Fibroblast of the aortic adventitia (primary cell): Measurements from ENCODE around the gene SNRNP70. TPM values are rescaled to one million over a fixed set of nuclear protein-coding genes. Genes with fewer than 3 reads are reported as not detected.
"Not testable (repeated sequence)": the region's sequence is repeated elsewhere in the genome, so short reads cannot be mapped to it uniquely, and the experiment has no call there.

Experiments used
- DNase-seq: peaks from one replicate; pipeline ENCODE4 v3.0.0-alpha.2; 2010; ENCODE audit warnings: low read depth
- H3K4me3 ChIP-seq: 2 replicates; pipeline ENCODE4 v1.5.1; 2011; ENCODE audit warnings: low read depth, mild to moderate bottlenecking, control low read depth, low read length, moderate library complexity
- CTCF ChIP-seq: IDR thresholded peaks from 2 replicates; pipeline ENCODE4 v1.5.1; 2011; ENCODE audit warnings: mild to moderate bottlenecking, low read length, control low read depth, inconsistent platforms; ENCODE audit not compliant: insufficient read depth
- total RNA-seq: library from RNA; depleted of rRNA; stranded (reverse); fragments of >200 nt; gene quantifications from 2 replicates; pipeline ENCODE4 v1.2.3, GENCODE V29; 2012; ENCODE audit warnings: low replicate concordance

Gene SNRNP70
- total RNA-seq, 1 donor: 111 TPM

- TF ChIP-seq CTCF: no peak
- no peak overlapping the region for H3K4me3 ChIP-seq
- DNase-seq: no peak
These were observed 13.2 kb upstream of the SNRNP70 start for GRCh38 chr19:49071860-49072547.

GRCh38 chr19:49073514-49074378, 11.5 kb upstream of the SNRNP70 start:
- DNase-seq: no peak
- H3K4me3 ChIP-seq: no peak overlapping the region
- peak; percentile 26 for TF ChIP-seq CTCF

- peak; percentile 74 for DNase-seq
- not testable (repeated sequence) for H3K4me3 ChIP-seq
- TF ChIP-seq CTCF: peak; percentile 68
These were observed 10.4 kb upstream of the SNRNP70 start for GRCh38 chr19:49074869-49075268.

GRCh38 chr19:49080392-49080791, 4.9 kb upstream of the SNRNP70 start:
- DNase-seq: no peak
- TF ChIP-seq CTCF: no peak
- no peak overlapping the region for H3K4me3 ChIP-seq

- H3K4me3 ChIP-seq: no peak overlapping the region
- no peak for TF ChIP-seq CTCF
- no peak for DNase-seq
These were observed 4.0 kb upstream of the SNRNP70 start for GRCh38 chr19:49081273-49081672.

GRCh38 chr19:49084206-49085019, 838 bp upstream of the SNRNP70 start:
- TF ChIP-seq CTCF: no peak
- DNase-seq: no peak
- peak overlapping the region; percentile 65 for H3K4me3 ChIP-seq
